ENCODE measurements around the gene NR1H2. TPM values are rescaled to one million over a fixed set of nuclear protein-coding genes. Genes with fewer than 3 reads are reported as not detected.
A peak's percentile ranks its signal among the peaks of the same experiment; 100 is the strongest.
"Not testable (repeated sequence)": the region's sequence is repeated elsewhere in the genome, so short reads cannot be mapped to it uniquely, and the experiment has no call there.

Gene NR1H2
- total RNA-seq (2014; rRNA removed; shearing (Covaris generic)), result 61.1 and 77.3 TPM in 2 replicates

- DNase-seq (ENCODE audit: low read depth), result peak; percentile 97
Measured at GRCh38 chr19:50376166-50377050, at the start of gene NR1H2. Gene NR1H2, plus strand, starts transcription at chr19:50376457. Its CDS starts 1,149 bp downstream, at chr19:50377606.

GRCh38 chr19:50327013-50327412 is 49.2 kb upstream of the NR1H2 start:
- no peak for DNase-seq (ENCODE audit: low read depth)

DNA sequence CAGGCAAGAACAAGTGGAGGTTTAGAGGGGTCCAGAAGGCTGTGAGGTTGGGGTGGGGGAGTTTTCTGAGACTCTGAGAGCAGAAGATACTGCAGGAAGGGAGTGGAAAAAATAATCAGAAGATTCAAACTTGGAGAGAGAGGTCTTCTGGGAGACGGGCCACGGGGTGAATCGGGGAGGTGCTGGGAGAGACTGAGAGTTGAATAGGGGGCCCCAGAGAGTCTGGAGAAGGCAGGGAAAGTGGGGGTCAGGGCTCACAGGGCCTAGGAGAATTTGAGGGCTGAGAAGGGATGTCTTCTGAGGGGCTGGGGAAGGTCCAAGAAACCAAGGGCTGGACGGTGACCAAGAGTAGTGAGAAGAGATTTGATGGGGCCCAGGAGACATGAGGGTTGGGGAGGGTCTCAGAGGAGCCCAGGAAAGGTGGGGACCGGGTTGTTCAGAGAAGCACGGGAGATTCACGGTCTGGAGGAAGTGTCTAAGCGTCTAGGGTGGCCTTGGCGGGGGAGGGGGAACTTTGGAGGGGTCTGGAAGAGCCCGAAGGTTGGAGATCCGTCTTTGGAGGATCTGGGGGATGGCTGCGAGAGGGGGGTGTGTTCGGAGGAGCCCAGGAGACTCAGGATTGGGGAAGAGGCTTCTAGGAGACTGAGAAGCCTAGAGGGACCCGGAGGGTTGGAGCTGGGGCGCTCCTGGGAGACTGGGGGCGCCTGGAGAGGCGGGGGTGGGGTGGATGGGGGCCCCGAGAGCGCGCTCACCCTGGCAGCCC is 48.6 kb upstream of the NR1H2 start:
- no peak for DNase-seq (ENCODE audit: low read depth)

GRCh38 chr19:50328224-50328872 is 47.9 kb upstream of the NR1H2 start:
- peak; percentile 57 for DNase-seq (ENCODE audit: low read depth)

DNA sequence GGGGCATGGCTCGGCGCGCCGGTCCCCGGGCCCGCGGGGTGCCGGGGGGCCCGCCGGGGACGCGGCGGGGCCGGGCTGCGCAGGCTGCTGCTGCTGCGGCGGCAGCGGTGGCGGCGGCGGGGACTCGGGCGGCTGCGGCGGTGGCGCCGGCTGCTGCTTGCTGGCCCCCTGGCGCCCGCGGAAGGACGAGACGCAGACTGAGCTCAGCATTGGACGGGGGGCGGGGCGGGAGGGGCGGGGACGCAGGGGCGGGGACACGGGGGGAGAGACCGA is 47.4 kb upstream of the NR1H2 start:
- no peak for DNase-seq (ENCODE audit: low read depth)

DNA sequence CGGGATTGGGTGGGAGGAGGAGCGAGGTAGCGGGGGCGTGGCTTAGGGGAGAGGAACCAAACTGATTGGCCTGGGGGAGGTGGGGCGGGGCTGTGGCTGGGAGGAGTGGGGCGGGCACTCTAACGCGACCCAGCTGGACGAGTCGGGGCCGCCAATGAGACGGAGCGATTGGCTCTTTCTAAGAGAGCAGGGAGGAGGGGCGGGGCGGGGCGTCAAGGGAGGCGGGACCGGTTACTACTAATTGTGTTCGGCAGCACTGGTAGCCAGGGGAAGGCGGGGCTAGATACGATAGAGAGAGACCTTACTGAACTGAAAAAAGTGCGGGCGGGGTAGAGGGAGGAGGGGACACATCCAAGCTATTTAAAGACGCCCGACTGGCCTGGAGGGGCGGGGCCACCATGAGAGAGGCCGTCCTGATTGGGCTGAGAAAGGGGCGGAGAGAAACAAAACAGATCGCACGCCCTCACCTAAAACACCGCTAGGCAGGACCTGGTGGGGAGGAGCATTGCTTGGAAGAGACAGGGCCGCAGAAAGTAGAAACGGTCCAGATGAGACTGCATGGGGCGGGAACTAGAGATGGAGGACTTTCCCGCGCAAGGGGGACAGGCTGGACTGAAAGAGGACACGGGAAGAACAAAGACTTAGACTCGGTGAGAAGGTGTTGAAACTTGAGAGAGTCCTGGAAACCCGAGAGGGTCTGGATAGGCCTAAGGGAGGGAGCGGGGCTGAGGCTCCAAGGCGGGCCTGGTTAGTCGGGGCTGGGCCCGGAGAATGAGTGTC is 46.9 kb upstream of the NR1H2 start, which contains the start of gene KCNC3:
Gene KCNC3 (minus strand): TSS at position 232 of the 780 bp plus-strand sequence. CDS start 295 bp downstream, outside the sequence.
- DNase-seq (ENCODE audit: low read depth), result peak; percentile 100

GRCh38 chr19:50329926-50330294 is 46.3 kb upstream of the NR1H2 start:
- DNase-seq (ENCODE audit: low read depth), result not testable (repeated sequence)

- DNase-seq (ENCODE audit: low read depth), result peak; percentile 94
Measured at GRCh38 chr19:50330365-50331078, 45.7 kb upstream of the NR1H2 start.

GRCh38 chr19:50331221-50331993 is 44.9 kb upstream of the NR1H2 start:
- no peak for DNase-seq (ENCODE audit: low read depth)

DNA sequence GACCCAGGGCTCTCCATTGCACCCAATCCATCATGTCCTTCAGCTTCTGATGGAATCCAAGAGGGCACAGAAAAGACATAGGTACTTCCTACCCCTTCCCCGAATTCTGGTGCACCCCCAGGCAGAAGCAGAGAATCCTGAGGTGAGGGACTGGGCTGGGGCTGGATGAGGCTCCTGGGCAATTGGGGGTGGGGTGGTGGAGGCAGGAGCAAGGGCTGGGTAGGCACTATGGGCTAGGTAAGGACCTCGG is 44.3 kb upstream of the NR1H2 start:
- DNase-seq (ENCODE audit: low read depth), result no peak

GRCh38 chr19:50332244-50333038 is 43.8 kb upstream of the NR1H2 start:
- no peak for DNase-seq (ENCODE audit: low read depth)

GRCh38 chr19:50333235-50333736 is 43.0 kb upstream of the NR1H2 start:
- DNase-seq (ENCODE audit: low read depth), result peak; percentile 95

DNA sequence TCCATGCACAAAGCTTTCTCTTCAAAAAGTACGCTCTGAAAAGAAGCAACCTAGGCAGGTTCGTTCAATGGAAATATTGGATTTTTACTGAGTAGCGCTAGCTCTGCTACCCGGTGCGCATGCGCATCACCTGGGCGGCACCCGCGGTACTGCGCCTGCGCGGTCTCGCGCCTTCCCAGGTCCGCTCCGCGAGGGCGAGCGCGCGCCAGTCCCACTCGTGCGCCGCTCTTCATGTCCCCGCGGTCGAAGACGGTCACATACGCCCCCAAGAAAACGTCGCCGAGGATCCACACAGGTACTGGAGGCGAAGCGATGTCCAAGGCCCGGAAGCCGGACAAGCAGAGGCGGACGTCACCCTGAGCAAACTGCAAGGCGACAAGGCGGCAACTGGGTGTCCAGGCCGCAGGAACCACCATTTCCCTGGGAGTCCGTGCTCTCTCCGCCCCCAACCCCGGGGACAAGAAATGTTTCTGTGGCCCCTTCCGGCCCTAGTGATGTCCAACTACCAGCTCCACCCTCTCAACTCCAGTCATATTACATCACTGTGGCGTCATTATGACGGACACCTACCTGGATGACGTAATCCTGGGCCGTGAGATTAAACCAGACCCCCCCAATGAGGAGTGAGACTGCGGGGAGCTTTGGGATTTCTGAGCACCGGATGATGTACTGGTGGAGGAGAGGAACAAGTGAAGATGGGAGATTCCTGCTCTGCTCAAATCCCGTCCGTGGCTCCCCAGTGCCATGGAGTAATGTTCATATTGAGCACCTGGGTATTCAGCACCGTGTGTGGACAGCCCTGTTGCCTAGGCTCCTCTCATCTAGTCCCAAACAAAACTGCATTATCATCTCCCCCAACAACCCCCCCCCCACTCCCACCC is 42.3 kb upstream of the NR1H2 start:
- DNase-seq (ENCODE audit: low read depth), result peak; percentile 88

DNA sequence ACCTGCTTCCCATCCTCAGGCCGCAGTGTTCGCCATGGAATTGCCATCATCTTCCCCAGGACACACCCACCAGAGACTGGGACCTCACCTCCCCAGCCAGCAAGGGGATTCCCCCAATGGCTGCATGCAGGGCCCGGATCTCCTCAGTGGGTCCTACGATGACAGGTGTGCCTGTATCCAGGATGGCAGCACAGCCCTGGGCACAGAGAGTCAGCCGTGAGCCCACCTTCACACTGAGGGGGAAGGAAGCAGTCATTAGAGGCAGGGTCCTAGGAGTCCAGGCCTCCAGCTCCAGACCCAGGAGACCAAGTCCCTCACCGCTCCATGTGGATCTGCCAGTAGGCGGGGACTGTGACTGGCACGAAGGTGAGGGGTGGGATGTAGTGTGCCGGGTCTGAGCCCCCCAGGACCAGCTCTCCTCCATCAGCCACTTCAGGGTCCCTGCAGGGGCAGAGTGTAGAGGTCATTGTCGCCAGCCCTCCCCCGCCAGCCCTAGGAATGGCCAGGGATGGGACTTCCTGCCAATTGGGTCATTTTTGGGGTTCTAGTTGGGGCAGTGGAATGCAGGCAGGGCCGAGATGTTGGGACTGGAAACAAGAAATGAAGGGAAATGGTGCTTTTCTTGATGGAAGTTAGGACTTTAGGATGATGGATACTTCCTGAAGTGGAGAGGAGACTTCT is 41.4 kb upstream of the NR1H2 start:
- no peak for DNase-seq (ENCODE audit: low read depth)

- DNase-seq (ENCODE audit: low read depth), result not testable (repeated sequence)
Measured at GRCh38 chr19:50337031-50337430, 39.2 kb upstream of the NR1H2 start.

DNA sequence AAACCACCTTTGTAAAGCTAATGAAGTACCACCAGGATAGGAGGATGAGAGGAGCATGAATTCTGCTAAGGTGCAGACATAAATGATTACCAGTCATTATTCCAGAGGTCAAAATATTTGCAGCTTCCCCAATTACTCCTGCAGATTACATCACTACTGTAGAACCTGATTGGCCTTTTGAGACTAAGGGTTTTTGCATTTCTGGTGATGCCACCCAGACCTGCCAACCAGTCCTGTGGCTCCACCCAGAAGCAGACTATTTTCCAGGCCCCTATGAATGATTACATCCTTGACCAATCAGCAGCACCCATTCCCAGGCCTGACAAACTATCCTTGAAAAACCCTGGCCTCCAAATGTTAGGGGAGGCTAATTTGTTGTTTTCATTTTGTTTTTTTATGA is 35.9 kb upstream of the NR1H2 start:
- no peak for DNase-seq (ENCODE audit: low read depth)

DNA sequence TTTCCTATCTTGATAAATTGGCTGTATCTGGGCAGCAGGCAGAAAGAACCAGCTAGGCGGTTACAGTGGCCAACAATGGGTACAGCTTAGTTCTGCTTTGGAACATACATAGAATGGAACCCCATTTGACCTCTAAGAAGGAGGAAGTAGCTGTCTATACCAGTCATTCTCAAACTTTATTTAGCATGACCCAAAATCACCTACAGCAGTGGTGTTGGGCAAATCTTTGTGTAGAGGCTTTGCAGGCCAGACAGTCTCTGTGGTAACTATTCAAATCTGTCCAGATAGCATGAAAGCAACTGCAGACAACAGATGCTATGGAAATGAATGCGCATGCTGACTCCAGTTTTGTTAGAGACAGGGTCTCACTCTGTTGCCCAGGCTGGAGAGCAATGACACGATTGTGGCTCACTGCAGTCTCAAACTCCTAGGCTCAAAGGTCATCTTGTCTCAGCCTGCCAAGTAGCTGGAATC is 35.1 kb upstream of the NR1H2 start:
- DNase-seq (ENCODE audit: low read depth), result no peak

Measured in Daoy (cell line).